GM10266 (cell line): Measurements from ENCODE around the gene WDR36.

Experiments used
- DNase-seq: peaks from one replicate; pipeline ENCODE4 v3.0.0; 2012; ENCODE audit errors: extremely low spot score
- TF ChIP-seq, protein P1 (sequence below): IDR thresholded peaks from 2 replicates; pipeline ENCODE4 v1.5.1; 2012; ENCODE audit warnings: mild to moderate bottlenecking, low read depth; ENCODE audit not compliant: control insufficient read depth, insufficient read depth; ENCODE audit errors: missing control alignments

Gene WDR36

DNA sequence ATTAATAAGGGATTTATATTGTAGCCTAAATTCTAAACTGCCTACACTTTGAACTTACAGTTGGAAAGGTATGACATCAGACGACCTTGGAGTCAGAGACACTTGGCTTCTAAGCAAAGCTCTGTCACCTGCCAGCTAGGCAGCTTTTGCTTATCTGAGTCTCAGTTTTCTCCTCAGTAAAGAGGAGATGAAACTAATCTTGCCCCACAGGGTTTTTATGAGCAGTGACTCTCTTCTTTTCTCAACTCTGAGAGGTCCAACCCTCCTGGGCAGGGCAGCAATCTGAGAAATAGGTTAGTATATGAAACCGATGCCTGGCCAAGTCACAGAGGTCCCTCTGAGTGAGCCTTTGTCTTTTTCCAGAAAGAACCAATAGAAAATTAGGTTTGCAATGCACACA, 53.9 kb downstream of the WDR36 start:
- no peak for DNase-seq
- TF ChIP-seq, protein P1, sequence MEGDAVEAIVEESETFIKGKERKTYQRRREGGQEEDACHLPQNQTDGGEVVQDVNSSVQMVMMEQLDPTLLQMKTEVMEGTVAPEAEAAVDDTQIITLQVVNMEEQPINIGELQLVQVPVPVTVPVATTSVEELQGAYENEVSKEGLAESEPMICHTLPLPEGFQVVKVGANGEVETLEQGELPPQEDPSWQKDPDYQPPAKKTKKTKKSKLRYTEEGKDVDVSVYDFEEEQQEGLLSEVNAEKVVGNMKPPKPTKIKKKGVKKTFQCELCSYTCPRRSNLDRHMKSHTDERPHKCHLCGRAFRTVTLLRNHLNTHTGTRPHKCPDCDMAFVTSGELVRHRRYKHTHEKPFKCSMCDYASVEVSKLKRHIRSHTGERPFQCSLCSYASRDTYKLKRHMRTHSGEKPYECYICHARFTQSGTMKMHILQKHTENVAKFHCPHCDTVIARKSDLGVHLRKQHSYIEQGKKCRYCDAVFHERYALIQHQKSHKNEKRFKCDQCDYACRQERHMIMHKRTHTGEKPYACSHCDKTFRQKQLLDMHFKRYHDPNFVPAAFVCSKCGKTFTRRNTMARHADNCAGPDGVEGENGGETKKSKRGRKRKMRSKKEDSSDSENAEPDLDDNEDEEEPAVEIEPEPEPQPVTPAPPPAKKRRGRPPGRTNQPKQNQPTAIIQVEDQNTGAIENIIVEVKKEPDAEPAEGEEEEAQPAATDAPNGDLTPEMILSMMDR: no peak

DNA sequence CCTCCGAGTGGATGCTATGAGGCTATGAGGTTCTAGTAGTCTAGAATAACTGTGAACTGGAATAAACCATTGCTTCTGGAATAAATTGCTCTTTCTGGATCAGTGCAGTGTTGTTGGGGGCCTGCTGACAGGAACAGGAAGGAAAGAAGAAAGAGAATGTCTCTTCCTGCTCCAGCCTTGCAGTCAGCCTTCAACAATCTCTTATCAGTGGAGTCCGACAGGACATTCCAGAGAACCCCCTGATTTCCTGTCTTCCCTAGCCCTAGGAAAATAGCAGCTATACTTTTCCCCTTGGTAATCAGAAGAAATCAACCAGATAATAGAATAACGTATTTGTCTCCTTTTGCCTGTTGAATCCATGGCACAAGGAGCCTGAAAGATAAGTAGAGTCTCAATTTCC, 55.4 kb downstream of the WDR36 start:
- TF ChIP-seq, protein P1: no peak
- no peak for DNase-seq

DNA sequence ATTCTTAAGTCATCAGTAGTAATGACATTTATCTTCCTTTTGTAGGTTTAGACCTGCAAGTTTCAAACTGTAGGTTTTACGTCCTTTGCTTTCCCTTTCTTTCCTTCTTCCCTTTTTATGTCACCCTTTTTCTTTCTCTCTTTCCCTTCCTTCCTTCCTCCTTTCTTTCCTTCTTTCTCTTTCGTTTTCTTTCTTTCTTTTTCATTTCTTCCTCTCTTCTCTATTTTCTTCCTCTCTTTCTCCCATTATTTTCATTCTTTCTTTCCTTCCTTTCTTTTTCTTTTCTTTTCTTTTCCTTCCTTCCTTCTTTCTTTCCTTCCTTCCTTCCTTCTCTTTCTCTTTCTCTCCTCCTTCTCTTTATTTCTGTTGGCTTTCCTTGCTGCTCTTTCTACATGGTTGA, 59.9 kb downstream of the WDR36 start:
- TF ChIP-seq, protein P1: no peak

DNA sequence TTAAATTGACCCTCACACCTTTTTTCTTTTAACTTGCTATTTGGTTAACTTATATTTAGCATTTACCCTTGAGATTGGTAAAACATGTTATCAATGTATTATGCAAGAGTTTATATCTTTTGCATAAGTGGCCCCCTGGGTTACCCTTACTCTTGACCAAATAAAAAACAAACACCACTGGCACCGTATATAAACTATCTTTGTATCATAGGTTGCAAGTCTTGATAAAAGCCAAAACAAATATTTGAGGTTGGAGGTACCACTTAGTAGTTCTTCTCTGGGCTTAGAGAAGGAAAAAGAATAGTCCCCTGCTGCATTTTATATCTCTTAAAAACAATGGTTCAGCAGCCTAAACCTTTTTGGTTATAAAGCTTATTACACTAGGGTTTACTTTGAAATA, 61.3 kb downstream of the WDR36 start:
- TF ChIP-seq, protein P1: no peak
- no peak for DNase-seq

More for the DNA sequence above, 59.9 kb downstream of the WDR36 start:
- no peak for DNase-seq

DNA sequence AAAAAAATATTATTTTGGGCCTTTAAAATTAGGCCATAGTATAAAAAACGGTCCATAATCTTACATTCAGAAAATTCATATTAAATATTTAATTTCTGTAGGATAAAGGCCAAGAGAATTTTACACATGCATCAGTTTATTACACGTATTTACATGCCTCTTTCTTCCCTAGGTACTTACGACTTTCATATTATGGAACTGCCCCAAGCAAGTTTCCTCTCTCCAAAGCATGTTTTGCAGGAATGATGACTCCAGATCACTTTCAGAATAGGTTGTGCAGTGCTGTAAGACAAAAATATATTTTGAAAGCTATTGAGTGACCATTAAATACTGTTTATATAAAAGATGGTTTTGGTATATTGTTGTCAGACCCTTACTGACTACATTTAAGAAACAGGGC, 61.8 kb downstream of the WDR36 start:
- no peak for DNase-seq
- TF ChIP-seq, protein P1: no peak

DNA sequence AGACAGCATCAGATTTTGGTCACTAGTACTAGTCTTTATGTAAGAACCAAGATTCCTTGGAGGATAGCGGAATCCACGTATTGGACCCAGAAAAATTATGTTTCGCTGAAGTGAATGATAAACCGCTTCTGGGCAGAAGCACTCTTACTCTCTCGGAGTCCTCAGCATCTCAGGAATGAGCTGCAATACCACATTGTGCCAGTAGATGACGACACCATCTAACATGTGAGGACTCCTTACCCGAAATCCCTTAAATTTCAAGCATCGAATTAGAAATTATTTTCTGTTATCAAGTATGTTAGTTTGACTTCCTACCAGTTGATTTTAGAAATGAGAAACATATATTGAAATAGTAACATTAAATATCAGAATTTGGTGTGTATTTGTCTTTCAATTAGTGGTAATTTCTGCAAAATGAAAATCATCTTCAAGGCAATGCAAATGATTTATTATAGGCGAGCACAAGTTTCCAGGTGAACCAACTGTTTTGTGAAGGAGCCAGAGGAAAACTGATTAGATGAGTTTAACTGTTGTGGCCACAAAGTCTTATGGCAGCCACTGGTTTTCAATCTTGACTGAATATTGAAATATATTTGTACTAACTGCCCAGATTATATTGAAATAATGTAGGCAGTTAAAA, 66.1 kb downstream of the WDR36 start:
- peak; percentile 42 for DNase-seq
- TF ChIP-seq, protein P1: peak; percentile 98

DNA sequence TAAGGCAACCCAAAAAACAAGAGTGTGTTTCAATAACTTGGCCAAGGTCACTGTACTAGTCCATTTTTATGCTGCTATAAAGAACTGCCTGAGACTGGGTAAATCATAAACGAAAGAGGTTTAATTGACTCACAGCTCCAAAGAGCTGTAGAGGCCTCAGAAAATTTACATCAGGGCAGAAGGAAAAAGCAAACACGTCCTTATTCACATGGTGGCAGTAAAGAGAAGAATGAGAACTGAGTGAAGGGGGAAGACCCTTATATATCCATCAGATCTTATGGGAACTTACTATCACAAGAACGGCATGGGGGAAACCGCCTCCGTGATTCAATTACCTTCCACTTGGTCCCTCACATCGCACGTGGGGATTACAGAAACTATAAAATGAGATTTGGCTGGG, 67.7 kb downstream of the WDR36 start:
- TF ChIP-seq, protein P1: peak; percentile 30
- DNase-seq: no peak
